PFSK-1 (cell line): ENCODE measurements around the gene TAS2R19.

Source experiments
- FOXP2 ChIP-seq: optimal IDR thresholded peaks from 2 replicates; pipeline ENCODE3; 2011; ENCODE audit warnings: borderline replicate concordance, control low read depth, inconsistent platforms; ENCODE audit not compliant: insufficient read depth; ENCODE audit errors: extremely low read length, extremely low read depth
- POLR2AphosphoS5 ChIP-seq: IDR thresholded peaks from 2 replicates; pipeline ENCODE4 v1.6.1; 2012; ENCODE audit warnings: low read depth, mild to moderate bottlenecking, control low read depth, low read length, moderate library complexity
- REST ChIP-seq, 2 experiments: IDR thresholded peaks; 2 replicates each; pipeline versions ENCODE4 v1.6.1 to v1.8.0; 2011 to 2012; ENCODE audit warnings: low read depth in 2 of 2, low read length in 2 of 2, control low read depth in 1 of 2, inconsistent platforms in 1 of 2, mild to moderate bottlenecking in 1 of 2, moderate library complexity in 1 of 2; ENCODE audit not compliant: insufficient read depth in 1 of 2
- SIN3A ChIP-seq: IDR thresholded peaks from 2 replicates; pipeline ENCODE4 v1.6.1; 2012; ENCODE audit warnings: mild to moderate bottlenecking, low read length, moderate library complexity, borderline replicate concordance; ENCODE audit not compliant: insufficient read depth
- TAF1 ChIP-seq: IDR thresholded peaks from 2 replicates; pipeline ENCODE4 v1.6.1; 2012; ENCODE audit warnings: low read length, control low read depth, borderline replicate concordance; ENCODE audit not compliant: insufficient read depth

The TAS2R19 gene

GRCh38 chr12:11016937-11017336, 5.5 kb downstream of the TAS2R19 start:
- TF ChIP-seq POLR2AphosphoS5 (no peak), REST (IDR thresholded peaks at IDR 0.05; ENCODE audit: insufficient read depth in 1 of 2, low read depth in 2 of 2, low read length in 2 of 2) (no peak), SIN3A (no peak), FOXP2 (no peak), TAF1 (no peak)

GRCh38 chr12:11015775-11016430, 6.5 kb downstream of the TAS2R19 start:
- no peak for TF ChIP-seq REST (IDR thresholded peaks at IDR 0.05; ENCODE audit: insufficient read depth in 1 of 2, low read depth in 2 of 2, low read length in 2 of 2)
- no peak for TF ChIP-seq FOXP2
- TF ChIP-seq SIN3A: no peak

GRCh38 chr12:11014234-11014633, 8.2 kb downstream of the TAS2R19 start:
- no peak for TF ChIP-seq FOXP2
- no peak for TF ChIP-seq REST (IDR thresholded peaks at IDR 0.05; ENCODE audit: insufficient read depth in 1 of 2, low read depth in 2 of 2, low read length in 2 of 2)
- no peak for TF ChIP-seq TAF1
- no peak for TF ChIP-seq POLR2AphosphoS5
- TF ChIP-seq SIN3A: no peak

- TF ChIP-seq REST (IDR thresholded peaks at IDR 0.05; ENCODE audit: insufficient read depth in 1 of 2, low read depth in 2 of 2, low read length in 2 of 2) (no peak), POLR2AphosphoS5 (no peak), TAF1 (no peak), SIN3A (no peak), FOXP2 (no peak)
Observed at GRCh38 chr12:11007608-11008007, 14.8 kb downstream of the TAS2R19 start.

GRCh38 chr12:10998204-10998603, 24.2 kb downstream of the TAS2R19 start, which contains the start of gene TAS2R20:
Gene TAS2R20 (minus strand): TSS chr12:10998304. CDS start chr12:10997875, 429 bp downstream.
- TF ChIP-seq REST (IDR thresholded peaks at IDR 0.05; ENCODE audit: insufficient read depth in 1 of 2, low read depth in 2 of 2, low read length in 2 of 2) (no peak), TAF1 (no peak), SIN3A (no peak), POLR2AphosphoS5 (no peak), FOXP2 (no peak)
